H1 (cell line): ENCODE results near the gene AMZ1. TPM values are rescaled to one million over a fixed set of nuclear protein-coding genes. Genes with fewer than 3 reads are reported as not detected.

Experiments
- CTCF ChIA-PET: fragments of 300-600 bp; sonication (Branson Sonifier 250); formaldehyde crosslinking; loops from one replicate; lab custom pipeline; 2021; ENCODE audit not compliant: partially characterized antibody; lab: Charles Lee
- POLR2A ChIA-PET: fragments of 300-600 bp; sonication (Branson Sonifier 250); formaldehyde crosslinking; loops from one replicate; lab custom pipeline; 2021; ENCODE audit warnings: inconsistent platforms; ENCODE audit not compliant: partially characterized antibody; lab: Charles Lee
- DNase-seq, 2 experiments: peaks; one replicate each; pipeline versions ENCODE4 v3.0.0 to v3.0.0-alpha.2; 2010 to 2022; ENCODE audit warnings: low spot score in 2 of 2, low read depth in 1 of 2, mixed read lengths in 1 of 2
- FAIRE-seq: peaks from 2 replicates; lab custom pipeline; 2011; peaks lifted over from hg19 to GRCh38; lab: Jason Lieb, UNC
- H2AFZ ChIP-seq: 2 replicates; pipeline ENCODE4 v1.8.1; 2012; ENCODE audit warnings: low read length, inconsistent platforms
- H2AK5ac ChIP-seq: 2 replicates; pipeline ENCODE4 v1.6.1; 2013; ENCODE audit warnings: low read depth, low read length
- H2BK120ac ChIP-seq: replicated peaks from 2 replicates; pipeline ENCODE3; 2013; ENCODE audit warnings: low read depth, low read length, inconsistent platforms
- H2BK12ac ChIP-seq: 2 replicates; pipeline ENCODE4 v1.6.1; 2013; ENCODE audit warnings: low read depth, low read length
- H2BK15ac ChIP-seq: 2 replicates; pipeline ENCODE4 v1.6.1; 2013; ENCODE audit warnings: low read length
- H2BK20ac ChIP-seq: 2 replicates; pipeline ENCODE4 v1.6.1; 2013; ENCODE audit warnings: low read length
- H2BK5ac ChIP-seq: 2 replicates; pipeline ENCODE4 v1.6.1; 2013; ENCODE audit warnings: low read depth, low read length
- H3K14ac ChIP-seq: 2 replicates; pipeline ENCODE4 v1.6.1; 2013; ENCODE audit warnings: inconsistent platforms; ENCODE audit not compliant: insufficient read length
- H3K18ac ChIP-seq: 2 replicates; pipeline ENCODE4 v1.6.1; 2013; ENCODE audit warnings: low read length; ENCODE audit errors: extremely low read depth
- H3K23ac ChIP-seq: 2 replicates; pipeline ENCODE4 v1.6.1; 2013; ENCODE audit warnings: inconsistent platforms; ENCODE audit not compliant: insufficient read length
- H3K23me2 ChIP-seq: 2 replicates; pipeline ENCODE4 v1.6.1; 2013; ENCODE audit warnings: low read depth, low read length
- H3K27ac ChIP-seq: 2 replicates; pipeline ENCODE4 v1.6.1; 2011; ENCODE audit warnings: low read depth, low read length, inconsistent platforms
- H3K27me3 ChIP-seq, 4 experiments: replicated peaks in 1 of 4; 1 replicate in 1 of 4; 2 replicates in 3 of 4; pipeline versions ENCODE4 v1.6.1 to v1.8.1; 2011 to 2013; ENCODE audit warnings: low read length in 3 of 4, mild to moderate bottlenecking in 3 of 4, inconsistent platforms in 2 of 4, mixed read lengths in 2 of 4, moderate library complexity in 1 of 4; ENCODE audit not compliant: control insufficient read depth in 3 of 4, insufficient read depth in 3 of 4; ENCODE audit errors: extremely low read depth in 1 of 4
- H3K36me3 ChIP-seq, 4 experiments: 2 replicates each; pipeline versions ENCODE4 v1.6.1 to v1.8.1; 2011 to 2013; ENCODE audit warnings: mild to moderate bottlenecking in 4 of 4, low read length in 3 of 4, moderate library complexity in 2 of 4, control low read depth in 1 of 4, inconsistent platforms in 1 of 4; ENCODE audit not compliant: insufficient read depth in 4 of 4, control insufficient read depth in 2 of 4
- H3K4ac ChIP-seq: replicated peaks from 2 replicates; pipeline ENCODE3; 2013; ENCODE audit warnings: low read length, low read depth, mixed read lengths, inconsistent platforms; ENCODE audit not compliant: insufficient read length
- H3K4me1 ChIP-seq, 4 experiments: replicated peaks in 1 of 4; 1 replicate in 1 of 4; 2 replicates in 3 of 4; pipeline versions ENCODE4 v1.6.1 to v1.8.1; 2011 to 2013; ENCODE audit warnings: low read length in 3 of 4, inconsistent platforms in 2 of 4, mixed read lengths in 1 of 4; ENCODE audit not compliant: insufficient read depth in 4 of 4, control insufficient read depth in 3 of 4
- H3K4me2 ChIP-seq, 2 experiments: 2 replicates each; pipeline versions ENCODE4 v1.6.1 to v1.8.1; 2011 to 2013; ENCODE audit warnings: low read depth in 2 of 2, low read length in 2 of 2, control low read depth in 1 of 2, inconsistent platforms in 1 of 2, mild to moderate bottlenecking in 1 of 2; ENCODE audit not compliant: insufficient read depth in 1 of 2
- H3K4me3 ChIP-seq, 4 experiments: fragments of 200-600, 300-600 bp in 1 of 4; sonication (generic), shearing (Covaris generic), sonication (Bioruptor Twin) in 1 of 4; 2 replicates each; pipeline versions ENCODE4 v1.5.1 to v1.8.1; 2011 to 2016; ENCODE audit warnings: low read length in 4 of 4, low read depth in 3 of 4, control low read depth in 2 of 4, inconsistent platforms in 2 of 4, mild to moderate bottlenecking in 2 of 4, mixed read lengths in 1 of 4, moderate library complexity in 1 of 4; ENCODE audit not compliant: insufficient read depth in 2 of 4; ENCODE audit errors: extremely low read depth in 1 of 4
- H3K56ac ChIP-seq: replicated peaks from 2 replicates; pipeline ENCODE3; 2013; ENCODE audit warnings: low read depth, mild to moderate bottlenecking, mixed read lengths, low read length, inconsistent platforms; ENCODE audit not compliant: insufficient read length
- H3K79me1 ChIP-seq: 2 replicates; pipeline ENCODE4 v1.6.1; 2013; ENCODE audit warnings: low read depth, low read length, control low read depth
- H3K79me2 ChIP-seq, 2 experiments: 2 replicates each; pipeline versions ENCODE4 v1.6.1 to v1.8.1; 2012 to 2013; ENCODE audit warnings: low read length in 2 of 2, mild to moderate bottlenecking in 2 of 2, inconsistent platforms in 1 of 2; ENCODE audit not compliant: insufficient read depth in 2 of 2, control insufficient read depth in 1 of 2
- H3K9ac ChIP-seq, 4 experiments: replicated peaks in 1 of 4; 1 replicate in 1 of 4; 2 replicates in 3 of 4; pipeline versions ENCODE4 v1.6.1 to v1.8.1; 2011 to 2013; ENCODE audit warnings: low read depth in 3 of 4, low read length in 3 of 4, control low read depth in 2 of 4, mild to moderate bottlenecking in 2 of 4, moderate library complexity in 2 of 4, inconsistent platforms in 1 of 4; ENCODE audit errors: extremely low read depth in 1 of 4
- H3K9me3 ChIP-seq, 2 experiments: 2 replicates each; pipeline versions ENCODE4 v1.6.1 to v1.8.1; 2012 to 2013; ENCODE audit warnings: mild to moderate bottlenecking in 2 of 2, moderate library complexity in 2 of 2, control low read depth in 1 of 2, inconsistent platforms in 1 of 2, low read depth in 1 of 2, low read length in 1 of 2, mixed read lengths in 1 of 2; ENCODE audit not compliant: insufficient read depth in 2 of 2
- H4K20me1 ChIP-seq, 2 experiments: replicated peaks in 1 of 2; 2 replicates each; pipeline versions ENCODE3 to v1.8.1; 2011 to 2013; ENCODE audit warnings: inconsistent platforms in 2 of 2, low read length in 2 of 2, mild to moderate bottlenecking in 1 of 2; ENCODE audit not compliant: insufficient read depth in 2 of 2, control insufficient read depth in 1 of 2
- H4K5ac ChIP-seq: 2 replicates; pipeline ENCODE4 v1.6.1; 2013; ENCODE audit warnings: low read length, low read depth, mixed read lengths, inconsistent platforms; ENCODE audit not compliant: insufficient read length
- H4K8ac ChIP-seq: 2 replicates; pipeline ENCODE4 v1.8.0; 2013; ENCODE audit warnings: mild to moderate bottlenecking, moderate library complexity, low read length, inconsistent platforms; ENCODE audit not compliant: insufficient read depth; ENCODE audit errors: extremely low read depth
- H4K91ac ChIP-seq: replicated peaks from 2 replicates; pipeline ENCODE3; 2013; ENCODE audit warnings: low read length, mixed read lengths, inconsistent platforms; ENCODE audit not compliant: insufficient read length
- CREB1 ChIP-seq: IDR thresholded peaks from 2 replicates; pipeline ENCODE4 v1.6.1; 2012; ENCODE audit warnings: inconsistent platforms
- EGR1 ChIP-seq: IDR thresholded peaks from 2 replicates; pipeline ENCODE4 v1.6.1; 2011; ENCODE audit warnings: low read depth, low read length, borderline replicate concordance
- EP300 ChIP-seq, 2 experiments: IDR thresholded peaks; 1 replicate in 1 of 2; 2 replicates in 1 of 2; pipeline ENCODE4 v1.6.1; 2011 to 2012; ENCODE audit warnings: low read depth in 2 of 2, low read length in 2 of 2, mild to moderate bottlenecking in 2 of 2, borderline replicate concordance in 1 of 2, inconsistent platforms in 1 of 2, moderate library complexity in 1 of 2
- HDAC2 ChIP-seq, 2 experiments: fragments of 300-600 bp in 1 of 2; sonication (generic) in 1 of 2; IDR thresholded peaks; 2 replicates each; pipeline ENCODE4 v1.6.1; 2011 to 2012; ENCODE audit warnings: low read depth in 2 of 2, low read length in 2 of 2, mild to moderate bottlenecking in 2 of 2, moderate library complexity in 2 of 2, borderline replicate concordance in 1 of 2, inconsistent platforms in 1 of 2
- HDAC6 ChIP-seq: IDR thresholded peaks from one replicate; pipeline ENCODE4 v1.7.1; 2012; ENCODE audit warnings: low read depth, mild to moderate bottlenecking, inconsistent platforms, low read length, moderate library complexity
- JUN ChIP-seq: IDR thresholded peaks from 2 replicates; pipeline ENCODE4 v1.6.1; 2011; ENCODE audit warnings: low read depth, mild to moderate bottlenecking, improper control_type of control experiment, low read length
- MAFK ChIP-seq: IDR thresholded peaks from 2 replicates; pipeline ENCODE4 v1.6.1; 2012; ENCODE audit warnings: low read depth, mild to moderate bottlenecking, improper control_type of control experiment, low read length
- PHF8 ChIP-seq: fragments of 200-600 bp; sonication (generic); conservative IDR thresholded peaks from 2 replicates; pipeline ENCODE4 v1.7.1; 2012; ENCODE audit warnings: low read depth, mild to moderate bottlenecking, inconsistent platforms, low read length, moderate library complexity
- POU5F1 ChIP-seq: IDR thresholded peaks from 2 replicates; pipeline ENCODE4 v1.6.1; 2011; ENCODE audit warnings: low read depth, mild to moderate bottlenecking, low read length, moderate library complexity
- YY1 ChIP-seq: IDR thresholded peaks from 2 replicates; pipeline ENCODE4 v1.6.1; 2011; ENCODE audit warnings: low read depth, mild to moderate bottlenecking, low read length
- ZNF274 ChIP-seq: IDR thresholded peaks from 2 replicates; pipeline ENCODE4 v1.7.0; 2012; ENCODE audit warnings: low read length, borderline replicate concordance; ENCODE audit errors: extremely low read depth
- WGBS, 2 experiments: shearing (Covaris generic) in 1 of 2; methylation state at CpG; one replicate each; pipeline versions ENCODE4 v1.1.6 to v1.1.7; 2013 to 2015; ENCODE audit warnings: low lambda C conversion rate in 2 of 2, mixed read lengths in 2 of 2, inconsistent platforms in 1 of 2, low coverage in 1 of 2, missing lambda C conversion rate in 1 of 2; ENCODE audit not compliant: insufficient replicate concordance in 2 of 2, insufficient coverage in 1 of 2, insufficient read length in 1 of 2; ENCODE audit errors: extremely low coverage in 1 of 2, missing lambda C conversion rate in 1 of 2; 5-methylcytosine and 5-hydroxymethylcytosine counted together
- polyA plus RNA-seq, 7 experiments: library from polyadenylated mRNA; depleted of rRNA in 3 of 7; stranded (reverse) in 5 of 7; unstranded in 2 of 7; fragments of >200 nt in 5 of 7; fragments of 200-250 nt in 2 of 7; gene quantifications; 1 replicate in 5 of 7; 2 replicates in 1 of 7; 4 replicates in 1 of 7; pipeline versions ENCODE4 v1.2.1 to v1.2.3, GENCODE V29; 2011 to 2013; ENCODE audit warnings: missing spikeins in 2 of 7, mixed read lengths in 2 of 7
- total RNA-seq: library from RNA; stranded (reverse); fragmentation: NEBNext Ultra II Directional; extraction: Animal tissue kit (Norgen Biotek cat#: 25700); gene quantifications from 2 replicates; pipeline ENCODE4 v1.2.1, GENCODE V29; 2021
- TF ChIP-seq, protein P1 (sequence below): IDR thresholded peaks from 2 replicates; pipeline ENCODE4 v1.6.1; 2011; ENCODE audit warnings: low read depth, mild to moderate bottlenecking, low read length; ENCODE audit not compliant: insufficient read depth

AMZ1 gene
- total and polyA plus RNA-seq, 2 of the 8 experiments (the other 6 are each of a cell fraction or from before 2014, with no cell fraction given), result 0.59 to 1.4 TPM

DNA sequence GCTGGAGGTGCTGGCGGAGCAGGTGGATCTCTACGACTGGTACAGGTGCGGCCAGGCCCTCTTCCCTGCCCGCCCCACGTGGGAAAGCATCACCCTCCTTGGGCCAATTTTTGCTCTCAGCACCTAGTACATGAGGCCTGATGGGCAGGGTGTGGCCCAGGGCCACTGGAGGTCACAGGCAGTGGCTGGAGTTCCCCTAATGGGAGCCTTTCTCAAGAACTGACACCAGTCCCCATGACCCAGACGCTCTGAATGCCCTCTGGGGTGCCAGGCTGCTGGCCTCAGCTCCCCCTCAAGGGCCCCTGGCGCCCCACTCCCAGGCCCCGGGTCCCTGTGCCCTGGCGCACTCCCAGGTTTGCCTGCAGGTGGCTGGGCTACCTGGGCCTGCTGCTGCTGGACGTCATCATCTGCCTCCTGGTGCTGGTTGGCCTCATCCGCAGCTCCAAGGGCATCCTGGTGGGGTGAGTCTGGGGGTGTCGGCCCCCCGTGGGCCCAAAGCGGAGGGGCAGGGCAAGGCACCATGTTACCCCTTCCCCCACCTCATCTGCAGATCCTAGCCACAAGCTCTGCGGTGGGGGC, 40.3 kb upstream of the AMZ1 start:
- no peaks in the 10 kb centered on the region for H3K9me3 ChIP-seq
- H3K4me1 ChIP-seq, result peaks cover 3 to 29% (median 22%) of the 10 kb centered on the region in 4 experiments
- peaks cover 0 to 21% of the 10 kb centered on the region in 2 experiments; a peak in 2 of 4 replicates for H3K79me2 ChIP-seq
- no peak overlapping the region for H2AK5ac ChIP-seq
- no peaks in the 10 kb centered on the region for H3K27me3 ChIP-seq
- peaks cover 21 to 45% of the 10 kb centered on the region in 2 experiments for H4K20me1 ChIP-seq
- H2BK5ac ChIP-seq, result 0 out of 2 replicates have a peak overlapping the region, but pooled peaks have one; percentile 35
- no peak overlapping the region for H4K91ac ChIP-seq
- H4K5ac ChIP-seq, result no peak overlapping the region
- 93% methylated on average over 12 of the region's 15 CpGs; no CpG with 5 or more reads in 1 of the 2 experiments for WGBS, 2 experiments
- no peak overlapping the region for H3K4ac ChIP-seq
- H3K14ac ChIP-seq, result no peak overlapping the region
- peaks cover 0 to 37% (median 18%) of the 10 kb centered on the region in 4 experiments for H3K36me3 ChIP-seq
- no peak overlapping the region for H3K4me2 ChIP-seq
- H3K23ac ChIP-seq, result no peak overlapping the region
- H3K9ac ChIP-seq, result no peak overlapping the region
- no peak overlapping the region for H2AFZ ChIP-seq
- no peak overlapping the region for H3K18ac ChIP-seq
- H4K8ac ChIP-seq, result peak overlapping the region; percentile 71; the same call in 1 of the 2 replicates
- H3K23me2 ChIP-seq, result no peaks in the 10 kb centered on the region
- no peak overlapping the region for H3K4me3 ChIP-seq
- no peak overlapping the region; the same call in 1 of the 2 replicates for H3K27ac ChIP-seq
- ChIA-PET POLR2A (interaction anchor here (1.1 to 6.8 kb wide), 3 partner anchors 10 to 17 kb away, joined by 3 to 52 read pairs (median 5); partner anchors contain the start of gene TTYH3), CTCF (interaction anchor here (0.5 to 1.3 kb wide), 5 partner anchors 11 to 47 kb away, joined by 3 to 6 read pairs (median 4); no protein-coding TSS in a partner anchor)
- H2BK20ac ChIP-seq, result no peak overlapping the region
- peaks cover 13% of the 10 kb centered on the region; the same call in 1 of the 2 replicates for H3K79me1 ChIP-seq
- H3K56ac ChIP-seq, result no peak overlapping the region
- FAIRE-seq, result no peak
- no peak overlapping the region for H2BK120ac ChIP-seq
- DNase-seq, result no peak
- no peak overlapping the region for H2BK15ac ChIP-seq
- no peak overlapping the region for H2BK12ac ChIP-seq
- TF ChIP-seq ZNF274, result no peak
- TF ChIP-seq HDAC6, result no peak
- no peak for TF ChIP-seq MAFK
- TF ChIP-seq, protein P1, sequence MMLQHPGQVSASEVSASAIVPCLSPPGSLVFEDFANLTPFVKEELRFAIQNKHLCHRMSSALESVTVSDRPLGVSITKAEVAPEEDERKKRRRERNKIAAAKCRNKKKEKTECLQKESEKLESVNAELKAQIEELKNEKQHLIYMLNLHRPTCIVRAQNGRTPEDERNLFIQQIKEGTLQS, result no peak
- TF ChIP-seq EGR1, result no peak
- no peak for TF ChIP-seq POU5F1
- no peak for TF ChIP-seq CREB1
- TF ChIP-seq YY1, result no peak
- no peak for TF ChIP-seq JUN
- no peak for TF ChIP-seq PHF8
- no peak for TF ChIP-seq EP300 (IDR thresholded peaks at IDR 0.05; ENCODE audit: borderline replicate concordance in 1 of 2, low read depth in 2 of 2, low read length in 2 of 2)
- TF ChIP-seq HDAC2 (IDR thresholded peaks at IDR 0.05; ENCODE audit: borderline replicate concordance in 1 of 2, low read depth in 2 of 2, low read length in 2 of 2), result no peak
